CD4-positive, alpha-beta T cell (primary cell): ENCODE measurements around the gene ADA. TPM values are rescaled to one million over a fixed set of nuclear protein-coding genes. Genes with fewer than 3 reads are reported as not detected.
"Not testable (repeated sequence)": the region's sequence is repeated elsewhere in the genome, so short reads cannot be mapped to it uniquely, and the experiment has no call there.

ENCODE experiments used
- ATAC-seq: fragments of 200-7000 bp; cut with Tn5 transposase; one replicate; pipeline ENCODE4 v1.10.0; 2022; ENCODE audit warnings: mild to moderate bottlenecking; ENCODE audit not compliant: poor library complexity
- CTCF ChIA-PET: fragments of 350-600 bp; sonication (Branson Sonifier 250); formaldehyde crosslinking; loops from one replicate; lab custom pipeline; 2021; ENCODE audit warnings: antibody characterized with exemption, inconsistent platforms; lab: Charles Lee
- POLR2A ChIA-PET: fragments of 350-600 bp; sonication (Branson Sonifier 250); formaldehyde crosslinking; loops from one replicate; lab custom pipeline; 2021; ENCODE audit warnings: antibody characterized with exemption, inconsistent platforms; lab: Charles Lee
- DNase-seq, 14 experiments: peaks; one replicate each; pipeline ENCODE4 v3.0.0-alpha.2; 2013 to 2020; ENCODE audit warnings: mixed read lengths in 2 of 14
- H3K27ac ChIP-seq, 2 donors: one replicate each; pipeline versions ENCODE4 v1.5.1 to v1.7.0; 2013; ENCODE audit warnings: low read length in 2 of 2, low read depth in 1 of 2, mild to moderate bottlenecking in 1 of 2
- H3K27me3 ChIP-seq, 2 experiments: 1 replicate in 1 of 2; 2 replicates in 1 of 2; pipeline versions ENCODE4 v1.6.1 to v1.7.0; 2013; ENCODE audit warnings: low read length in 2 of 2, control low read depth in 1 of 2, mild to moderate bottlenecking in 1 of 2, moderate library complexity in 1 of 2; ENCODE audit not compliant: insufficient read depth in 2 of 2, control insufficient read depth in 1 of 2
- H3K36me3 ChIP-seq: one replicate; pipeline ENCODE4 v1.6.1; 2013; ENCODE audit warnings: low read length, control low read depth; ENCODE audit not compliant: insufficient read depth
- H3K4me1 ChIP-seq: one replicate; pipeline ENCODE4 v1.6.1; 2013; ENCODE audit warnings: low read length, control low read depth; ENCODE audit not compliant: insufficient read depth
- H3K4me3 ChIP-seq: one replicate; pipeline ENCODE4 v1.5.1; 2013; ENCODE audit warnings: mild to moderate bottlenecking, low read length, moderate library complexity
- H3K9me3 ChIP-seq, 2 experiments: 1 replicate in 1 of 2; 2 replicates in 1 of 2; pipeline versions ENCODE4 v1.6.1 to v1.7.0; 2013; ENCODE audit warnings: low read length in 2 of 2, mild to moderate bottlenecking in 2 of 2, control low read depth in 1 of 2, moderate library complexity in 1 of 2; ENCODE audit not compliant: control insufficient read depth in 1 of 2, insufficient read depth in 1 of 2
- H3K27ac Mint-ChIP-seq: one replicate; pipeline ENCODE4 v1.8.0; 2020; ENCODE audit warnings: mixed read lengths
- H3K27me3 Mint-ChIP-seq: one replicate; pipeline ENCODE4 v1.8.0; 2021; ENCODE audit warnings: mixed read lengths
- H3K36me3 Mint-ChIP-seq: one replicate; pipeline ENCODE4 v1.8.0; 2021; ENCODE audit warnings: low read depth, mixed read lengths
- H3K4me1 Mint-ChIP-seq: one replicate; pipeline ENCODE4 v1.8.0; 2021; ENCODE audit warnings: low read depth, mixed read lengths
- H3K4me3 Mint-ChIP-seq: one replicate; pipeline ENCODE4 v1.8.0; 2020; ENCODE audit warnings: mild to moderate bottlenecking, mixed read lengths
- H3K9me3 Mint-ChIP-seq: one replicate; pipeline ENCODE4 v1.8.0; 2020; ENCODE audit warnings: mixed read lengths
- CTCF ChIP-seq: fragments of 200-600 bp; IDR thresholded peaks from one replicate; pipeline ENCODE4 v1.8.0; 2022; ENCODE audit warnings: antibody characterized with exemption, mild to moderate bottlenecking
- intact Hi-C, 2 experiments: fragments of 100-400 bp; cut with DNase I in 1 of 2; cut with micrococcal nuclease in 1 of 2; formaldehyde crosslinking; loops; one replicate each; pipeline versions ENCODE4 v1.15.1 to v1.9.0; 2023 to 2025; cut with DNase I, micrococcal nuclease
- total RNA-seq, 174 experiments: library from RNA in 2 of 174; stranded (reverse) in 2 of 174; gene quantifications; one replicate each; pipeline ENCODE4 v1.2.3 and lab custom pipeline; 2021 to 2026

ADA gene
- total RNA-seq, 2 experiments from 2014 or later: 31.7 to 32.8 TPM

GRCh38 chr20:44678242-44678641, 26.7 kb upstream of the ADA start:
- H3K36me3 Mint-ChIP-seq: no peaks in the 10 kb centered on the region
- no peaks in the 10 kb centered on the region for H3K4me1 ChIP-seq
- no peak for TF ChIP-seq CTCF
- no peaks in the 10 kb centered on the region for H3K36me3 ChIP-seq
- ChIA-PET CTCF (no interaction called here), POLR2A (no interaction called here)
- DNase-seq: no peak
- intact Hi-C loops: no loop called here
- H3K4me1 Mint-ChIP-seq: no peaks in the 10 kb centered on the region
- H3K27ac Mint-ChIP-seq: no peak overlapping the region
- H3K27ac ChIP-seq: no peak overlapping the region
- H3K9me3 Mint-ChIP-seq: no peaks in the 10 kb centered on the region
- ATAC-seq: no peak
- H3K9me3 ChIP-seq: no peaks in the 10 kb centered on the region
- no peaks in the 10 kb centered on the region for H3K27me3 ChIP-seq
- H3K27me3 Mint-ChIP-seq: no peaks in the 10 kb centered on the region
- no peak overlapping the region for H3K4me3 Mint-ChIP-seq
- H3K4me3 ChIP-seq: no peak overlapping the region

- ChIA-PET CTCF (interaction anchor here (2.1 to 2.9 kb wide), 2 partner anchors 11 to 13 kb away, joined by 9 to 15 read pairs; no protein-coding TSS in a partner anchor), POLR2A (interaction anchor here (0.6 to 2.4 kb wide), 14 partner anchors 11 to 295 kb away, joined by 3 to 15 read pairs (median 4); partner anchors contain the start of genes SERINC3 and YWHAB)
- H3K36me3 ChIP-seq, H3K27me3 ChIP-seq, H3K27ac Mint-ChIP-seq, H3K9me3 Mint-ChIP-seq, H3K4me3 ChIP-seq, H3K36me3 Mint-ChIP-seq, H3K27me3 Mint-ChIP-seq, ATAC-seq, H3K9me3 ChIP-seq, H3K4me1 Mint-ChIP-seq, DNase-seq: not testable (repeated sequence)
- H3K4me3 Mint-ChIP-seq: peak overlapping the region; percentile 94
- Histone ChIP-seq H3K4me1 (peaks cover 23% of the 10 kb centered on the region), H3K27ac (peak overlapping the region; percentile 53 to 55)
- intact Hi-C loops: loop anchor here in 1 of 2 experiments (5.0 kb wide), 1 partner anchor 460 kb away; the partner anchor contains the start of gene OSER1
These were observed 20.9 kb upstream of the ADA start for GRCh38 chr20:44672318-44672902.

GRCh38 chr20:44671541-44671940, 20.0 kb upstream of the ADA start:
- not testable (repeated sequence) for H3K27me3 Mint-ChIP-seq
- H3K27ac ChIP-seq: peak overlapping the region; percentile 53 to 55
- H3K4me1 ChIP-seq: peaks cover 23% of the 10 kb centered on the region

GRCh38 chr20:44670851-44671250, 19.4 kb upstream of the ADA start:
- POLR2A ChIA-PET: interaction anchor here (1.2 to 2.4 kb wide), 3 partner anchors 18 to 26 kb away, joined by 7 to 15 read pairs (median 11); no protein-coding TSS in a partner anchor
- CTCF ChIA-PET: interaction anchor here (2.1 kb wide), 1 partner anchor 13 kb away, joined by 15 read pairs; no protein-coding TSS in a partner anchor
- H3K27ac Mint-ChIP-seq, H3K27ac ChIP-seq, H3K36me3 ChIP-seq, H3K9me3 Mint-ChIP-seq, H3K4me1 Mint-ChIP-seq, H3K27me3 Mint-ChIP-seq, H3K27me3 ChIP-seq, ATAC-seq, DNase-seq, H3K9me3 ChIP-seq: not testable (repeated sequence)
- H3K36me3 Mint-ChIP-seq: peaks cover 13% of the 10 kb centered on the region
- H3K4me3 ChIP-seq: peak overlapping the region; percentile 55
- intact Hi-C loops: loop anchor here (2.0 to 5.0 kb wide), 2 partner anchors 20 to 459 kb away; partner anchors contain the start of genes ADA (in 1 of the 2) and OSER1 (in 1 of the 2)
- peak overlapping the region; percentile 94 for H3K4me3 Mint-ChIP-seq
- H3K4me1 ChIP-seq: peaks cover 23% of the 10 kb centered on the region

More at GRCh38 chr20:44671541-44671940, 20.0 kb upstream of the ADA start:
- H3K27me3 ChIP-seq, H3K9me3 ChIP-seq, H3K36me3 Mint-ChIP-seq, H3K9me3 Mint-ChIP-seq, H3K36me3 ChIP-seq, H3K27ac Mint-ChIP-seq, H3K4me1 Mint-ChIP-seq: not testable (repeated sequence)
- ChIA-PET CTCF (interaction anchor here (2.1 to 2.9 kb wide), 2 partner anchors 12 to 14 kb away, joined by 9 to 15 read pairs; no protein-coding TSS in a partner anchor), POLR2A (interaction anchor here (0.6 to 2.4 kb wide), 15 partner anchors 12 to 295 kb away, joined by 3 to 15 read pairs (median 3); partner anchors contain the start of genes SERINC3 and YWHAB)
- DNase-seq (peak; percentile 44 to 86 (median 62)), ATAC-seq (peak; percentile 98)
- H3K4me3 ChIP-seq: peak overlapping the region; percentile 55
- intact Hi-C loops: loop anchor here (2.0 to 5.0 kb wide), 2 partner anchors 21 to 459 kb away; partner anchors contain the start of genes ADA (in 1 of the 2) and OSER1 (in 1 of the 2)
- H3K4me3 Mint-ChIP-seq: peak overlapping the region; percentile 94
